RWPE1 (cell line): ENCODE data around the gene PTPN4.

ENCODE experiments used
- CTCF ChIA-PET: fragments of 350-600 bp; sonication (Branson Sonifier 250); formaldehyde crosslinking; extraction: SDS; loops from one replicate; lab custom pipeline; 2021; lab: Yijun Ruan, JAX
- POLR2A ChIA-PET: fragments of 400-600 bp; formaldehyde crosslinking; extraction: SDS; loops from one replicate; lab custom pipeline; 2020; ENCODE audit warnings: antibody characterized with exemption; ENCODE audit not compliant: low non-redundant PET; lab: Yijun Ruan, JAX
- DNase-seq: peaks from one replicate; pipeline ENCODE4 v3.0.0; 2012; ENCODE audit warnings: low spot score
- H3K27ac ChIP-seq: fragments of 450-650 bp; 2 replicates; pipeline ENCODE4 v1.5.1; 2017
- CTCF ChIP-seq: fragments of 450-650 bp; conservative IDR thresholded peaks from 2 replicates; pipeline ENCODE4 v1.5.1; 2017; ENCODE audit warnings: low read depth, mild to moderate bottlenecking

Gene PTPN4

GRCh38 chr2:119826370-119826961 lies 66.7 kb downstream of the PTPN4 start:
- ChIA-PET CTCF (interaction anchor here (0.9 kb wide), 1 partner anchor 73 kb away, joined by 5 read pairs; no protein-coding TSS in a partner anchor), POLR2A (no interaction called here)
- no peak overlapping the region for H3K27ac ChIP-seq
- peak; percentile 56 for TF ChIP-seq CTCF
- peak; percentile 42 for DNase-seq

GRCh38 chr2:119827866-119828507 lies 68.3 kb downstream of the PTPN4 start:
- H3K27ac ChIP-seq: no peak overlapping the region
- ChIA-PET CTCF (interaction anchor here (1.0 kb wide), 1 partner anchor 125 kb away, joined by 3 read pairs; no protein-coding TSS in a partner anchor), POLR2A (interaction anchor here (0.5 to 0.7 kb wide), 2 partner anchors 9 to 11 kb away, joined by 3 to 4 read pairs; no protein-coding TSS in a partner anchor)
- TF ChIP-seq CTCF: no peak
- DNase-seq: no peak

GRCh38 chr2:119836455-119837142 lies 76.9 kb downstream of the PTPN4 start:
- POLR2A ChIA-PET: no interaction called here
- no peak for DNase-seq
- CTCF ChIA-PET: no interaction called here
- H3K27ac ChIP-seq: peak overlapping the region; percentile 84
- no peak for TF ChIP-seq CTCF

GRCh38 chr2:119837350-119837749 lies 77.6 kb downstream of the PTPN4 start:
- POLR2A ChIA-PET: no interaction called here
- peak overlapping the region; percentile 84 for H3K27ac ChIP-seq
- no peak for TF ChIP-seq CTCF
- DNase-seq: no peak
- CTCF ChIA-PET: interaction anchor here (0.6 to 0.7 kb wide), 2 partner anchors 25 to 476 kb away, joined by 3 to 7 read pairs; no protein-coding TSS in a partner anchor

GRCh38 chr2:119837759-119838158 lies 78.0 kb downstream of the PTPN4 start:
- CTCF ChIA-PET: interaction anchor here (0.6 to 0.7 kb wide), 2 partner anchors 25 to 475 kb away, joined by 3 to 7 read pairs; no protein-coding TSS in a partner anchor

More at GRCh38 chr2:119837759-119838158, 78.0 kb downstream of the PTPN4 start:
- H3K27ac ChIP-seq: peak overlapping the region; percentile 84
- TF ChIP-seq CTCF: no peak
- POLR2A ChIA-PET: no interaction called here
- DNase-seq: no peak
